ENCODE data around the gene CASZ1.

CASZ1 gene

DNA sequence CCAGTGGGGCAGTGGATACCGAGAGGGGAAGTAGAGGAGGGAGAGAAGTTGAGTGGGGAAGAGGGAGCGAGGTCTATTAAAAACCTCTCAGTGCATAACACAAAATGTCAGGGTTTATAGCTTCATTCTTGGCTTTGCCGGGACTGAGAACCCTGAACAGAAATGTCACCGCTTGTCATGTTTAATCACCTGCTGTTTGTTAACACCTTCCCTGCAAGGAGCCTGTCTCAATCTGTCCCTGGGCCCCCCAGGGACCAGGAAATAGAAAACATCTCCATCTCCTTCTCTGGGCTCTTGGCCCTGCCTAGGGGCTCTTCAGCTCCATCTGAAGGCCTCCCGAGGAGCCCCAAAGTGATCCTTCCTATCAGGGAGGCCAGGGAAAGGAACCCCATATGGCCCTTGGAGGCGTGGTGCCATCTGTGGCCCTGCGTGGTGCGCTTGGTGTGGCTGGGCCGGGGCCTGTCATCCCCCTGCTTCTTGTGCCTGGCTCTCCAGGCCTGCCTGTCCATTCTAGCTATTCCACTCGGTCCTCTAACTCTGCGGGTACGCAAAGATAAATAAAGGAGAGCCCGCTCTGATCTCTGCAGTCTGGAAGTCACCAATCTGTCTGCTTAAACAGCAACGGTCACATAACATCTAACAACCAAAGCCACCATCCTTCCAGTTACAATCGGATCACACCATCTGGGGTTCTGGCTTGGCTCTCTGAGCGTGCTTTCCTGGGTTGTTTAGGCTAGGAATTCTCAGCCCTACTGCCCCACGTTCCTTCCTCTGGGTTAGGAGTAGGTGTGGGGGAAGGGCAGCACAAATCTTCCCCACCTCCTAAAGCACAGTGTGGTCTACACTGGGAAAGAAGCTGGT, 113.8 kb downstream of the CASZ1 start:
- TF ChIP-seq, protein P1, sequence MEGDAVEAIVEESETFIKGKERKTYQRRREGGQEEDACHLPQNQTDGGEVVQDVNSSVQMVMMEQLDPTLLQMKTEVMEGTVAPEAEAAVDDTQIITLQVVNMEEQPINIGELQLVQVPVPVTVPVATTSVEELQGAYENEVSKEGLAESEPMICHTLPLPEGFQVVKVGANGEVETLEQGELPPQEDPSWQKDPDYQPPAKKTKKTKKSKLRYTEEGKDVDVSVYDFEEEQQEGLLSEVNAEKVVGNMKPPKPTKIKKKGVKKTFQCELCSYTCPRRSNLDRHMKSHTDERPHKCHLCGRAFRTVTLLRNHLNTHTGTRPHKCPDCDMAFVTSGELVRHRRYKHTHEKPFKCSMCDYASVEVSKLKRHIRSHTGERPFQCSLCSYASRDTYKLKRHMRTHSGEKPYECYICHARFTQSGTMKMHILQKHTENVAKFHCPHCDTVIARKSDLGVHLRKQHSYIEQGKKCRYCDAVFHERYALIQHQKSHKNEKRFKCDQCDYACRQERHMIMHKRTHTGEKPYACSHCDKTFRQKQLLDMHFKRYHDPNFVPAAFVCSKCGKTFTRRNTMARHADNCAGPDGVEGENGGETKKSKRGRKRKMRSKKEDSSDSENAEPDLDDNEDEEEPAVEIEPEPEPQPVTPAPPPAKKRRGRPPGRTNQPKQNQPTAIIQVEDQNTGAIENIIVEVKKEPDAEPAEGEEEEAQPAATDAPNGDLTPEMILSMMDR (IDR thresholded peaks at IDR 0.05; ENCODE audit: insufficient read depth, low read length), result no peak
- TF ChIP-seq POLR2AphosphoS5 (IDR thresholded peaks at IDR 0.05; ENCODE audit: low read depth) (no peak), GABPA (IDR thresholded peaks at IDR 0.05; ENCODE audit: low read depth) (no peak), SPI1 (IDR thresholded peaks at IDR 0.05; ENCODE audit: borderline replicate concordance, low read depth) (no peak)
- TF ChIP-seq, protein P2, sequence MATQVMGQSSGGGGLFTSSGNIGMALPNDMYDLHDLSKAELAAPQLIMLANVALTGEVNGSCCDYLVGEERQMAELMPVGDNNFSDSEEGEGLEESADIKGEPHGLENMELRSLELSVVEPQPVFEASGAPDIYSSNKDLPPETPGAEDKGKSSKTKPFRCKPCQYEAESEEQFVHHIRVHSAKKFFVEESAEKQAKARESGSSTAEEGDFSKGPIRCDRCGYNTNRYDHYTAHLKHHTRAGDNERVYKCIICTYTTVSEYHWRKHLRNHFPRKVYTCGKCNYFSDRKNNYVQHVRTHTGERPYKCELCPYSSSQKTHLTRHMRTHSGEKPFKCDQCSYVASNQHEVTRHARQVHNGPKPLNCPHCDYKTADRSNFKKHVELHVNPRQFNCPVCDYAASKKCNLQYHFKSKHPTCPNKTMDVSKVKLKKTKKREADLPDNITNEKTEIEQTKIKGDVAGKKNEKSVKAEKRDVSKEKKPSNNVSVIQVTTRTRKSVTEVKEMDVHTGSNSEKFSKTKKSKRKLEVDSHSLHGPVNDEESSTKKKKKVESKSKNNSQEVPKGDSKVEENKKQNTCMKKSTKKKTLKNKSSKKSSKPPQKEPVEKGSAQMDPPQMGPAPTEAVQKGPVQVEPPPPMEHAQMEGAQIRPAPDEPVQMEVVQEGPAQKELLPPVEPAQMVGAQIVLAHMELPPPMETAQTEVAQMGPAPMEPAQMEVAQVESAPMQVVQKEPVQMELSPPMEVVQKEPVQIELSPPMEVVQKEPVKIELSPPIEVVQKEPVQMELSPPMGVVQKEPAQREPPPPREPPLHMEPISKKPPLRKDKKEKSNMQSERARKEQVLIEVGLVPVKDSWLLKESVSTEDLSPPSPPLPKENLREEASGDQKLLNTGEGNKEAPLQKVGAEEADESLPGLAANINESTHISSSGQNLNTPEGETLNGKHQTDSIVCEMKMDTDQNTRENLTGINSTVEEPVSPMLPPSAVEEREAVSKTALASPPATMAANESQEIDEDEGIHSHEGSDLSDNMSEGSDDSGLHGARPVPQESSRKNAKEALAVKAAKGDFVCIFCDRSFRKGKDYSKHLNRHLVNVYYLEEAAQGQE (IDR thresholded peaks at IDR 0.05; ENCODE audit: insufficient replicate concordance, low read depth), result no peak
- Histone ChIP-seq H3K27me3 (ENCODE audit: insufficient read depth, poor library complexity, severe bottlenecking) (peaks cover 2% of the 10 kb centered on the region), H3K4me3 (replicated peaks; ENCODE audit: insufficient read depth, low read length) (no peak overlapping the region), H3K27ac (replicated peaks) (no peak overlapping the region)
- no peak for DNase-seq (ENCODE audit: low read depth in 1 of 2, low spot score in 1 of 2)

DNA sequence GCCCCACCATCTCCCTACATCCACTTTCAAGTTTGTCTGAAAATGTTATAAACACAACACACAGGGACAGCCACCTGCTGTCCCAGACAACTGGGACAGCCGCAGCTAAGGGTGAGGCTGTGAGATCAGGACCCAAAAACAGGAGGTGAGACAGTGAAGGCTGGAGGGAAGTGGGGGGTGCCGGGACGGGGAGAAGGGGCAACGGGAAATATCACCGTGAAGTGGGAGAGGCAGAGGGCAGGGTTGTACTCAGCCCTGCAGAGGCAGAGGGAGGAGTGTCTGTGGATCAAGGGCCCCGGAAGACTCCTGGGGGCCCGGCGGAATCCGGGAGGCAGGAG, 114.4 kb downstream of the CASZ1 start:
- no peak overlapping the region for H3K4me3 ChIP-seq (replicated peaks; ENCODE audit: insufficient read depth, low read length)
- no peak for DNase-seq (ENCODE audit: low read depth in 1 of 2, low spot score in 1 of 2)
- no peak overlapping the region for H3K27ac ChIP-seq (replicated peaks)
- H3K27me3 ChIP-seq (ENCODE audit: insufficient read depth, poor library complexity, severe bottlenecking), result peaks cover 2% of the 10 kb centered on the region
- TF ChIP-seq POLR2AphosphoS5 (IDR thresholded peaks at IDR 0.05; ENCODE audit: low read depth) (no peak), SPI1 (IDR thresholded peaks at IDR 0.05; ENCODE audit: borderline replicate concordance, low read depth) (no peak), GABPA (IDR thresholded peaks at IDR 0.05; ENCODE audit: low read depth) (no peak)
- TF ChIP-seq, protein P1 (IDR thresholded peaks at IDR 0.05; ENCODE audit: insufficient read depth, low read length), result no peak
- TF ChIP-seq, protein P2 (IDR thresholded peaks at IDR 0.05; ENCODE audit: insufficient replicate concordance, low read depth), result no peak

DNA sequence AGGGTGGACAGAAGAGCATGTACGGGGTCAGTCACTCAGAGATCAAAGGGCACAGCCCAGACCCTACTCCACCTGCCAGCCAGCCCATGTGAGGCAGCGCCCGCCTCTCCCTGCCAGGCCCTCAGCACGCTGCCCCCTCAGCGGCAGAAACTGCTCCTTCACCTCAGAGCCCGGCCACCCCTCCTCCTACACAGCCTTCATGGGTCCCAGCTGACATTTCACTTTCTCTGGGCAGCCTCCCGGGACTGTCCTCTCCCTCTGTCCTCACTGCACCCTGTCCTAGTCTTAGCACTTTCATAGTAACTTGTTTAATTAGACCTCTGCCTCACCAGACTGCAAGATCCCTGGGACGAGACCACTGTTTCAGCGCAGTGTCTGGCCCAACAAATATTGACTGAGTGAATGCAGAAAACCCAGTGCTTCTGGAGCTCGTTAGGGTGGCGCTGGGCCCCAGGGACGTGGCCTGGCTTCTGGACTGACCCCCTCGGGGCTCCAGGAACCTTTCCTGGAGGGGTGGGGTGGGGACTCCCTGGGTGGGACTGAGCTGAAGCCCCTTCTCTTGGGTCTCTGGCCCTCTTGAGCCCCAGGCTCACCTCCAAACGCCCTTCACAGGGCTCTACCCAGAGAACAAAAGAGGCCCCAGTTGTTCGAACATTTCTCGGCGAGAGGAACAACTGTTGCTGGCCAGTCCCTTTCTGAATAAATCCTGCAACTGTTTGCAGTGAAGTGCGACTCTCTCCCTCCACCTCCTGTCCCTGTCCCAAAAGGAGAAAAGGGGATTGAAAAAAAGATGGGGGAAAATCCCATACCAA, 114.9 kb downstream of the CASZ1 start:
- peaks cover 2% of the 10 kb centered on the region for H3K27me3 ChIP-seq (ENCODE audit: insufficient read depth, poor library complexity, severe bottlenecking)

More for the DNA sequence above, 114.9 kb downstream of the CASZ1 start:
- no peak overlapping the region for H3K27ac ChIP-seq (replicated peaks)
- TF ChIP-seq POLR2AphosphoS5 (IDR thresholded peaks at IDR 0.05; ENCODE audit: low read depth) (no peak), GABPA (IDR thresholded peaks at IDR 0.05; ENCODE audit: low read depth) (no peak), SPI1 (IDR thresholded peaks at IDR 0.05; ENCODE audit: borderline replicate concordance, low read depth) (no peak)
- TF ChIP-seq, protein P1 (IDR thresholded peaks at IDR 0.05; ENCODE audit: insufficient read depth, low read length), result no peak
- TF ChIP-seq, protein P2 (IDR thresholded peaks at IDR 0.05; ENCODE audit: insufficient replicate concordance, low read depth), result no peak
- H3K4me3 ChIP-seq (replicated peaks; ENCODE audit: insufficient read depth, low read length), result no peak overlapping the region
- no peak for DNase-seq (ENCODE audit: low read depth in 1 of 2, low spot score in 1 of 2)
